HepG2 (cell line): ENCODE measurements around the gene FHIT.

Source experiments
- GATA4 ChIP-seq: sonication (generic); IDR thresholded peaks from 2 replicates; pipeline ENCODE4 v1.6.1; 2016; ENCODE audit warnings: antibody characterized with exemption, low read depth, borderline replicate concordance
- POLR2A ChIP-seq, 2 experiments: IDR thresholded peaks; 2 replicates each; pipeline ENCODE4 v1.6.1; 2011; ENCODE audit warnings: low read depth in 2 of 2, low read length in 2 of 2, mild to moderate bottlenecking in 1 of 2, moderate library complexity in 1 of 2; ENCODE audit not compliant: insufficient read depth in 1 of 2
- PPARG ChIP-seq: conservative IDR thresholded peaks from 2 replicates; pipeline ENCODE4 v1.6.1; 2016; ENCODE audit warnings: missing biosample characterization, missing genetic modification reagents
- TAF1 ChIP-seq: sonication (generic); formaldehyde crosslinking; IDR thresholded peaks from 2 replicates; pipeline ENCODE4 v1.4.0; 2020; ENCODE audit warnings: missing genetic modification reagents
- TBP ChIP-seq: sonication (generic); formaldehyde crosslinking; IDR thresholded peaks from 2 replicates; pipeline ENCODE4 v1.5.0; 2020; ENCODE audit warnings: missing genetic modification reagents
- ZFP36L2 ChIP-seq: sonication (generic); formaldehyde crosslinking; IDR thresholded peaks from 2 replicates; pipeline ENCODE4 v1.4.0; 2020; ENCODE audit warnings: missing genetic modification reagents
- ZFP62 ChIP-seq: sonication (generic); formaldehyde crosslinking; IDR thresholded peaks from 2 replicates; pipeline ENCODE4 v1.4.0; 2020; ENCODE audit warnings: missing genetic modification reagents
- TF ChIP-seq, protein P1 (sequence below): sonication (generic); formaldehyde crosslinking; IDR thresholded peaks from 2 replicates; pipeline ENCODE4 v1.4.0; 2020; ENCODE audit warnings: mild to moderate bottlenecking, missing genetic modification reagents
- TF ChIP-seq, protein P2 (sequence below): sonication (generic); formaldehyde crosslinking; IDR thresholded peaks from 2 replicates; pipeline ENCODE4 v1.5.0; 2020; ENCODE audit warnings: mild to moderate bottlenecking, missing genetic modification reagents, moderate library complexity
- TF ChIP-seq, protein P3 (sequence below), 2 experiments: IDR thresholded peaks; 2 replicates each; pipeline ENCODE4 v1.6.1; 2011 to 2012; ENCODE audit warnings: low read length in 2 of 2, borderline replicate concordance in 1 of 2, low read depth in 1 of 2, mild to moderate bottlenecking in 1 of 2, moderate library complexity in 1 of 2
- TF ChIP-seq, protein P4 (sequence below): sonication (generic); formaldehyde crosslinking; IDR thresholded peaks from 2 replicates; pipeline ENCODE4 v1.8.0; 2022; ENCODE audit warnings: missing genetic modification reagents, mild to moderate bottlenecking, inconsistent platforms, borderline replicate concordance

DNA sequence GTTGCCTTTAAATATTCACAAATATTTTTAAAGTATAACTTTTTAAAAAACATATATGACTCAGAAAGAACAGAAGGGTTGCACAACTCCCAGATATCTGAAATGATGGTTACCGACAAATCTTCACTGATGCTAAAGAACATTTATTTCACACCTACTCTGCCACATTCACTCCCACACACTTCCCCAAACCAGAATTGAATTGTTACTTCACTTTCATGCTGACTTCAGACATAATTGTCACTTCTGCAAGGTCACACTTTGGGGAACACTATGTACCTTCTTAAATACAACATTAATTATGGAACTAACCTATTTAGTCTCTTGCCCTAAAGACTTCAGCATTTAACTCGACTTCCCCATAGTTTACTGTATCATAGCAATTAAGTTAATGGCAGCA is 795.1 kb downstream of the FHIT start:
- TF ChIP-seq, protein P1, sequence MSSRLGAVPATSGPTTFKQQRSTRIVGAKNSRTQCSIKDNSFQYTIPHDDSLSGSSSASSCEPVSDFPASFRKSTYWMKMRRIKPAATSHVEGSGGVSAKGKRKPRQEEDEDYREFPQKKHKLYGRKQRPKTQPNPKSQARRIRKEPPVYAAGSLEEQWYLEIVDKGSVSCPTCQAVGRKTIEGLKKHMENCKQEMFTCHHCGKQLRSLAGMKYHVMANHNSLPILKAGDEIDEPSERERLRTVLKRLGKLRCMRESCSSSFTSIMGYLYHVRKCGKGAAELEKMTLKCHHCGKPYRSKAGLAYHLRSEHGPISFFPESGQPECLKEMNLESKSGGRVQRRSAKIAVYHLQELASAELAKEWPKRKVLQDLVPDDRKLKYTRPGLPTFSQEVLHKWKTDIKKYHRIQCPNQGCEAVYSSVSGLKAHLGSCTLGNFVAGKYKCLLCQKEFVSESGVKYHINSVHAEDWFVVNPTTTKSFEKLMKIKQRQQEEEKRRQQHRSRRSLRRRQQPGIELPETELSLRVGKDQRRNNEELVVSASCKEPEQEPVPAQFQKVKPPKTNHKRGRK, result no peak
- TF ChIP-seq TBP (CRISPR knock-in tag), result no peak
- TF ChIP-seq, protein P2, sequence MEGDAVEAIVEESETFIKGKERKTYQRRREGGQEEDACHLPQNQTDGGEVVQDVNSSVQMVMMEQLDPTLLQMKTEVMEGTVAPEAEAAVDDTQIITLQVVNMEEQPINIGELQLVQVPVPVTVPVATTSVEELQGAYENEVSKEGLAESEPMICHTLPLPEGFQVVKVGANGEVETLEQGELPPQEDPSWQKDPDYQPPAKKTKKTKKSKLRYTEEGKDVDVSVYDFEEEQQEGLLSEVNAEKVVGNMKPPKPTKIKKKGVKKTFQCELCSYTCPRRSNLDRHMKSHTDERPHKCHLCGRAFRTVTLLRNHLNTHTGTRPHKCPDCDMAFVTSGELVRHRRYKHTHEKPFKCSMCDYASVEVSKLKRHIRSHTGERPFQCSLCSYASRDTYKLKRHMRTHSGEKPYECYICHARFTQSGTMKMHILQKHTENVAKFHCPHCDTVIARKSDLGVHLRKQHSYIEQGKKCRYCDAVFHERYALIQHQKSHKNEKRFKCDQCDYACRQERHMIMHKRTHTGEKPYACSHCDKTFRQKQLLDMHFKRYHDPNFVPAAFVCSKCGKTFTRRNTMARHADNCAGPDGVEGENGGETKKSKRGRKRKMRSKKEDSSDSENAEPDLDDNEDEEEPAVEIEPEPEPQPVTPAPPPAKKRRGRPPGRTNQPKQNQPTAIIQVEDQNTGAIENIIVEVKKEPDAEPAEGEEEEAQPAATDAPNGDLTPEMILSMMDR (CRISPR knock-in tag), result no peak
- TF ChIP-seq, protein P3, sequence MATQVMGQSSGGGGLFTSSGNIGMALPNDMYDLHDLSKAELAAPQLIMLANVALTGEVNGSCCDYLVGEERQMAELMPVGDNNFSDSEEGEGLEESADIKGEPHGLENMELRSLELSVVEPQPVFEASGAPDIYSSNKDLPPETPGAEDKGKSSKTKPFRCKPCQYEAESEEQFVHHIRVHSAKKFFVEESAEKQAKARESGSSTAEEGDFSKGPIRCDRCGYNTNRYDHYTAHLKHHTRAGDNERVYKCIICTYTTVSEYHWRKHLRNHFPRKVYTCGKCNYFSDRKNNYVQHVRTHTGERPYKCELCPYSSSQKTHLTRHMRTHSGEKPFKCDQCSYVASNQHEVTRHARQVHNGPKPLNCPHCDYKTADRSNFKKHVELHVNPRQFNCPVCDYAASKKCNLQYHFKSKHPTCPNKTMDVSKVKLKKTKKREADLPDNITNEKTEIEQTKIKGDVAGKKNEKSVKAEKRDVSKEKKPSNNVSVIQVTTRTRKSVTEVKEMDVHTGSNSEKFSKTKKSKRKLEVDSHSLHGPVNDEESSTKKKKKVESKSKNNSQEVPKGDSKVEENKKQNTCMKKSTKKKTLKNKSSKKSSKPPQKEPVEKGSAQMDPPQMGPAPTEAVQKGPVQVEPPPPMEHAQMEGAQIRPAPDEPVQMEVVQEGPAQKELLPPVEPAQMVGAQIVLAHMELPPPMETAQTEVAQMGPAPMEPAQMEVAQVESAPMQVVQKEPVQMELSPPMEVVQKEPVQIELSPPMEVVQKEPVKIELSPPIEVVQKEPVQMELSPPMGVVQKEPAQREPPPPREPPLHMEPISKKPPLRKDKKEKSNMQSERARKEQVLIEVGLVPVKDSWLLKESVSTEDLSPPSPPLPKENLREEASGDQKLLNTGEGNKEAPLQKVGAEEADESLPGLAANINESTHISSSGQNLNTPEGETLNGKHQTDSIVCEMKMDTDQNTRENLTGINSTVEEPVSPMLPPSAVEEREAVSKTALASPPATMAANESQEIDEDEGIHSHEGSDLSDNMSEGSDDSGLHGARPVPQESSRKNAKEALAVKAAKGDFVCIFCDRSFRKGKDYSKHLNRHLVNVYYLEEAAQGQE (IDR thresholded peaks at IDR 0.05; ENCODE audit: borderline replicate concordance in 1 of 2, low read depth in 1 of 2, low read length in 2 of 2), result no peak
- no peak for TF ChIP-seq PPARG (CRISPR knock-in tag)
- TF ChIP-seq GATA4, result no peak
- TF ChIP-seq, protein P4, sequence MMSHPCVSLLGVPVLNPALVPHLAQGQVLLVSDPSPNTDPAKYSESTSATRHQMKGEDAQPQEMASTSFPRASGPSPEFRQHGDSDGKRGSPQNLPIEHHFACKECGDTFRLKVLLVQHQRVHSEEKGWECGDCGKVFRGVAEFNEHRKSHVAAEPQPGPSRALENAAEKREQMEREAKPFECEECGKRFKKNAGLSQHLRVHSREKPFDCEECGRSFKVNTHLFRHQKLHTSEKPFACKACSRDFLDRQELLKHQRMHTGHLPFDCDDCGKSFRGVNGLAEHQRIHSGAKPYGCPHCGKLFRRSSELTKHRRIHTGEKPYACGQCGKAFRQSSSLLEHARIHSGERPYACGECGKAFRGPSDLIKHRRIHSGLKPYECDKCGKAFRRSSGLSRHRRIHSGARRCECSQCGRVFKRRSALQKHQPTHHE, result no peak
- TF ChIP-seq TAF1 (CRISPR knock-in tag), result no peak
- TF ChIP-seq ZFP36L2 (CRISPR knock-in tag), result no peak
- no peak for TF ChIP-seq POLR2A (IDR thresholded peaks at IDR 0.05; ENCODE audit: insufficient read depth in 1 of 2, low read depth in 2 of 2, low read length in 2 of 2)
- no peak for TF ChIP-seq ZFP62 (CRISPR knock-in tag)
